ENCODE measurements around the gene NLGN4X.

- TF ChIP-seq CTCF (IDR thresholded peaks at IDR 0.05; ENCODE audit: low read length) = no peak
- TF ChIP-seq EZH2 (optimal IDR thresholded peaks at IDR 0.05; ENCODE audit: low read depth, low read length) = no peak
Measured at GRCh38 chrX:6238576-6238975, 9.9 kb upstream of the NLGN4X start.
